HEK293 (cell line): Measurements from ENCODE around the gene ANO6.

ENCODE experiments used
- CTCF ChIA-PET: fragments of 350-600 bp; formaldehyde crosslinking; extraction: SDS; loops from one replicate; lab custom pipeline; 2021; ENCODE audit warnings: antibody characterized with exemption; lab: Yijun Ruan, JAX
- POLR2A ChIA-PET: fragments of 300-600 bp; formaldehyde crosslinking; extraction: SDS; loops from one replicate; lab custom pipeline; 2020; ENCODE audit warnings: antibody characterized with exemption, inconsistent platforms; lab: Yijun Ruan, JAX
- H3K27ac ChIP-seq: fragments of 200-500 bp; sonication (Bioruptor generic); 2 replicates; pipeline ENCODE4 v1.5.1; 2014; ENCODE audit warnings: low read depth, low read length, control low read depth, inconsistent platforms; ENCODE audit errors: extremely low read depth
- H3K36me3 ChIP-seq, 2 experiments: fragments of 200-500 bp in 1 of 2; sonication (Bioruptor generic) in 1 of 2; 1 replicate in 1 of 2; 2 replicates in 1 of 2; pipeline ENCODE4 v1.5.1; 2014 to 2017; ENCODE audit warnings: inconsistent platforms in 2 of 2, low read length in 2 of 2; ENCODE audit not compliant: control insufficient read depth in 2 of 2, insufficient read depth in 1 of 2
- H3K4me1 ChIP-seq: fragments of 200-500 bp; sonication (Bioruptor generic); 2 replicates; pipeline ENCODE4 v1.5.1; 2014; ENCODE audit warnings: mild to moderate bottlenecking, low read length, inconsistent platforms; ENCODE audit not compliant: control insufficient read depth, insufficient read depth
- H3K4me3 ChIP-seq: 2 replicates; pipeline ENCODE4 v1.5.1; 2011; ENCODE audit warnings: low read depth, mild to moderate bottlenecking, control low read depth, low read length, moderate library complexity
- H3K9me3 ChIP-seq: fragments of 200-500 bp; sonication (Bioruptor generic); 2 replicates; pipeline ENCODE4 v1.5.1; 2014; ENCODE audit warnings: low read depth, low read length, inconsistent platforms; ENCODE audit not compliant: control insufficient read depth, insufficient read depth
- BCL11B ChIP-seq: fragments of 450-650 bp; formaldehyde crosslinking; IDR thresholded peaks from 2 replicates; pipeline ENCODE4 v1.5.1; 2016; ENCODE audit warnings: low read depth, missing biosample characterization, missing genetic modification characterization
- FEZF1 ChIP-seq: fragments of 450-650 bp; formaldehyde crosslinking; IDR thresholded peaks from 2 replicates; pipeline ENCODE4 v1.5.1; 2016; ENCODE audit warnings: missing biosample characterization, missing genetic modification characterization
- INSM2 ChIP-seq: fragments of 450-650 bp; formaldehyde crosslinking; IDR thresholded peaks from 2 replicates; pipeline ENCODE4 v1.5.1; 2016; ENCODE audit warnings: missing biosample characterization, missing genetic modification characterization
- MZF1 ChIP-seq: fragments of 450-650 bp; formaldehyde crosslinking; IDR thresholded peaks from 2 replicates; pipeline ENCODE4 v1.5.1; 2017; ENCODE audit warnings: missing biosample characterization, missing genetic modification characterization, borderline replicate concordance
- TCF7L2 ChIP-seq: IDR thresholded peaks from 2 replicates; pipeline ENCODE4 v1.6.1; 2011; ENCODE audit warnings: low read depth, mild to moderate bottlenecking, inconsistent platforms, low read length, moderate library complexity, borderline replicate concordance
- ZBTB17 ChIP-seq: fragments of 450-650 bp; formaldehyde crosslinking; IDR thresholded peaks from 2 replicates; pipeline ENCODE4 v1.5.1; 2016; ENCODE audit warnings: missing biosample characterization, missing genetic modification characterization
- ZBTB48 ChIP-seq: fragments of 450-650 bp; formaldehyde crosslinking; IDR thresholded peaks from 2 replicates; pipeline ENCODE4 v1.5.1; 2016; ENCODE audit warnings: missing biosample characterization, missing genetic modification characterization
- ZIC2 ChIP-seq: fragments of 450-650 bp; formaldehyde crosslinking; IDR thresholded peaks from 2 replicates; pipeline ENCODE4 v1.5.1; 2016; ENCODE audit warnings: missing biosample characterization, missing genetic modification characterization
- ZNF140 ChIP-seq: fragments of 450-650 bp; formaldehyde crosslinking; IDR thresholded peaks from 2 replicates; pipeline ENCODE4 v1.5.1; 2016; ENCODE audit warnings: missing biosample characterization, missing genetic modification characterization
- ZNF175 ChIP-seq: fragments of 450-650 bp; formaldehyde crosslinking; IDR thresholded peaks from 2 replicates; pipeline ENCODE4 v1.5.1; 2016; ENCODE audit warnings: missing biosample characterization, missing genetic modification characterization
- ZNF202 ChIP-seq: fragments of 450-650 bp; formaldehyde crosslinking; IDR thresholded peaks from 2 replicates; pipeline ENCODE4 v1.5.1; 2016; ENCODE audit warnings: missing biosample characterization, missing genetic modification characterization, borderline replicate concordance
- ZNF211 ChIP-seq: fragments of 450-650 bp; formaldehyde crosslinking; IDR thresholded peaks from 2 replicates; pipeline ENCODE4 v1.5.1; 2016; ENCODE audit warnings: low read depth, missing biosample characterization, missing genetic modification characterization
- ZNF248 ChIP-seq: fragments of 450-650 bp; formaldehyde crosslinking; IDR thresholded peaks from 2 replicates; pipeline ENCODE4 v1.5.1; 2017; ENCODE audit warnings: missing biosample characterization, missing genetic modification characterization
- ZNF26 ChIP-seq: fragments of 450-650 bp; formaldehyde crosslinking; IDR thresholded peaks from 2 replicates; pipeline ENCODE4 v1.5.1; 2016; ENCODE audit warnings: missing biosample characterization, missing genetic modification characterization
- ZNF266 ChIP-seq: fragments of 450-650 bp; formaldehyde crosslinking; IDR thresholded peaks from 2 replicates; pipeline ENCODE4 v1.5.1; 2016; ENCODE audit warnings: missing biosample characterization, missing genetic modification characterization, low read depth
- ZNF433 ChIP-seq: fragments of 450-650 bp; formaldehyde crosslinking; IDR thresholded peaks from 2 replicates; pipeline ENCODE4 v1.5.1; 2016; ENCODE audit warnings: missing biosample characterization, missing genetic modification characterization, low read depth
- ZNF501 ChIP-seq: fragments of 450-650 bp; formaldehyde crosslinking; IDR thresholded peaks from 2 replicates; pipeline ENCODE4 v1.5.1; 2016; ENCODE audit warnings: missing biosample characterization, missing genetic modification characterization
- ZNF530 ChIP-seq: fragments of 450-650 bp; formaldehyde crosslinking; IDR thresholded peaks from 2 replicates; pipeline ENCODE4 v1.5.1; 2016; ENCODE audit warnings: low read depth, missing biosample characterization, missing genetic modification characterization
- ZNF654 ChIP-seq: fragments of 450-650 bp; formaldehyde crosslinking; IDR thresholded peaks from 2 replicates; pipeline ENCODE4 v1.5.1; 2016; ENCODE audit warnings: low read depth, missing biosample characterization, missing genetic modification characterization
- ZNF660 ChIP-seq: fragments of 450-650 bp; IDR thresholded peaks from 2 replicates; pipeline ENCODE4 v1.5.1; 2018; ENCODE audit warnings: missing biosample characterization, mild to moderate bottlenecking, missing genetic modification characterization
- ZNF768 ChIP-seq: fragments of 450-650 bp; formaldehyde crosslinking; IDR thresholded peaks from 2 replicates; pipeline ENCODE4 v1.5.1; 2018; ENCODE audit warnings: missing biosample characterization, mild to moderate bottlenecking, missing genetic modification characterization
- ZNF843 ChIP-seq: fragments of 450-650 bp; formaldehyde crosslinking; IDR thresholded peaks from 2 replicates; pipeline ENCODE4 v1.5.1; 2016; ENCODE audit warnings: missing biosample characterization, missing genetic modification characterization
- ZSCAN4 ChIP-seq: fragments of 450-650 bp; formaldehyde crosslinking; IDR thresholded peaks from 2 replicates; pipeline ENCODE4 v1.5.1; 2017; ENCODE audit warnings: missing biosample characterization, missing genetic modification characterization
- TF ChIP-seq, protein P1 (sequence below): fragments of 450-650 bp; formaldehyde crosslinking; IDR thresholded peaks from 2 replicates; pipeline ENCODE4 v1.5.1; 2016; ENCODE audit warnings: missing biosample characterization, missing genetic modification characterization, borderline replicate concordance

Gene ANO6

GRCh38 chr12:45294906-45295305 is 79.0 kb downstream of the ANO6 start:
- Histone ChIP-seq H3K4me1 (peaks cover 31% of the 10 kb centered on the region), H3K9me3 (no peaks in the 10 kb centered on the region), H3K36me3 (no peaks in the 10 kb centered on the region), H3K27ac (no peak overlapping the region), H3K4me3 (no peak overlapping the region)
- TF ChIP-seq, protein P1, sequence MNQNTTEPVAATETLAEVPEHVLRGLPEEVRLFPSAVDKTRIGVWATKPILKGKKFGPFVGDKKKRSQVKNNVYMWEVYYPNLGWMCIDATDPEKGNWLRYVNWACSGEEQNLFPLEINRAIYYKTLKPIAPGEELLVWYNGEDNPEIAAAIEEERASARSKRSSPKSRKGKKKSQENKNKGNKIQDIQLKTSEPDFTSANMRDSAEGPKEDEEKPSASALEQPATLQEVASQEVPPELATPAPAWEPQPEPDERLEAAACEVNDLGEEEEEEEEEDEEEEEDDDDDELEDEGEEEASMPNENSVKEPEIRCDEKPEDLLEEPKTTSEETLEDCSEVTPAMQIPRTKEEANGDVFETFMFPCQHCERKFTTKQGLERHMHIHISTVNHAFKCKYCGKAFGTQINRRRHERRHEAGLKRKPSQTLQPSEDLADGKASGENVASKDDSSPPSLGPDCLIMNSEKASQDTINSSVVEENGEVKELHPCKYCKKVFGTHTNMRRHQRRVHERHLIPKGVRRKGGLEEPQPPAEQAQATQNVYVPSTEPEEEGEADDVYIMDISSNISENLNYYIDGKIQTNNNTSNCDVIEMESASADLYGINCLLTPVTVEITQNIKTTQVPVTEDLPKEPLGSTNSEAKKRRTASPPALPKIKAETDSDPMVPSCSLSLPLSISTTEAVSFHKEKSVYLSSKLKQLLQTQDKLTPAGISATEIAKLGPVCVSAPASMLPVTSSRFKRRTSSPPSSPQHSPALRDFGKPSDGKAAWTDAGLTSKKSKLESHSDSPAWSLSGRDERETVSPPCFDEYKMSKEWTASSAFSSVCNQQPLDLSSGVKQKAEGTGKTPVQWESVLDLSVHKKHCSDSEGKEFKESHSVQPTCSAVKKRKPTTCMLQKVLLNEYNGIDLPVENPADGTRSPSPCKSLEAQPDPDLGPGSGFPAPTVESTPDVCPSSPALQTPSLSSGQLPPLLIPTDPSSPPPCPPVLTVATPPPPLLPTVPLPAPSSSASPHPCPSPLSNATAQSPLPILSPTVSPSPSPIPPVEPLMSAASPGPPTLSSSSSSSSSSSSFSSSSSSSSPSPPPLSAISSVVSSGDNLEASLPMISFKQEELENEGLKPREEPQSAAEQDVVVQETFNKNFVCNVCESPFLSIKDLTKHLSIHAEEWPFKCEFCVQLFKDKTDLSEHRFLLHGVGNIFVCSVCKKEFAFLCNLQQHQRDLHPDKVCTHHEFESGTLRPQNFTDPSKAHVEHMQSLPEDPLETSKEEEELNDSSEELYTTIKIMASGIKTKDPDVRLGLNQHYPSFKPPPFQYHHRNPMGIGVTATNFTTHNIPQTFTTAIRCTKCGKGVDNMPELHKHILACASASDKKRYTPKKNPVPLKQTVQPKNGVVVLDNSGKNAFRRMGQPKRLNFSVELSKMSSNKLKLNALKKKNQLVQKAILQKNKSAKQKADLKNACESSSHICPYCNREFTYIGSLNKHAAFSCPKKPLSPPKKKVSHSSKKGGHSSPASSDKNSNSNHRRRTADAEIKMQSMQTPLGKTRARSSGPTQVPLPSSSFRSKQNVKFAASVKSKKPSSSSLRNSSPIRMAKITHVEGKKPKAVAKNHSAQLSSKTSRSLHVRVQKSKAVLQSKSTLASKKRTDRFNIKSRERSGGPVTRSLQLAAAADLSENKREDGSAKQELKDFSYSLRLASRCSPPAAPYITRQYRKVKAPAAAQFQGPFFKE, result no peak
- TF ChIP-seq ZNF175 (no peak), TCF7L2 (no peak), ZSCAN4 (tag by site-specific recombination) (no peak), ZNF433 (tag by site-specific recombination) (no peak), ZNF26 (tag by site-specific recombination) (no peak)
- POLR2A ChIA-PET, result no interaction called here
- CTCF ChIA-PET, result interaction anchor here (0.6 to 0.7 kb wide), 2 partner anchors 10 to 249 kb away, joined by 3 to 5 read pairs; no protein-coding TSS in a partner anchor

DNA sequence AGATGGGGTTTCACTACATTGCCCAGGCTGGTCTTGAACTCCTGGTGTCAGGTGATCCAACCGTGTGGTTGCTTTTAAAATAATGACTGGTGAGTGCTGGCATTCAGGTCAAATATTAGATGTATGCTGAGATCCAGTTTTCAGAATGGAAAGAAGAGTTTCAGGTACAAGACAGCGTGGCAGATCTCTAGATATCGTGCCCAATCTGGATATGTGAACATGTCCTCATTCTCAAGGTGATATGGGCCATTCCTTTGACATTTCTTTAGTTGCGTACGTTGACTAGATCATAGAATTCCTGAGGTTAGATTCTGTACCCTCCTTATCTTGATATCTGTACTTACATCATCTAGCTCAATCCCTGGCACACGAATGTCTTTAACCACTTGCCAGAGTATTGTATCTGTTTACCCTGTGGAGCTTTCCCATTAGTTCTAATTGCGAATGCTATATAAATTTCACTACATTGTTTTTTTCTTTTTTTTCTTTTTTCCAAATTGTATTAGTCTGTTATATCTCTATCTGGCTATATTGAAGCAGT is 80.2 kb downstream of the ANO6 start:
- Histone ChIP-seq H3K27ac (no peak overlapping the region), H3K4me1 (peaks cover 31% of the 10 kb centered on the region), H3K4me3 (no peak overlapping the region), H3K36me3 (no peaks in the 10 kb centered on the region), H3K9me3 (no peaks in the 10 kb centered on the region)
- ChIA-PET POLR2A (no interaction called here), CTCF (interaction anchor here (0.6 to 0.7 kb wide), 2 partner anchors 8 to 92 kb away, joined by 3 to 4 read pairs; no protein-coding TSS in a partner anchor)
- TF ChIP-seq ZIC2 (tag by site-specific recombination) (no peak), ZNF248 (no peak), ZNF768 (tag by site-specific recombination) (no peak), ZNF202 (tag by site-specific recombination) (no peak), ZBTB17 (tag by site-specific recombination) (0 out of 2 replicates have a peak, but pooled peaks have one; percentile 21), ZNF660 (tag by site-specific recombination) (no peak), ZNF843 (peak; percentile 62), ZNF266 (tag by site-specific recombination) (no peak), ZNF501 (tag by site-specific recombination) (no peak), INSM2 (tag by site-specific recombination) (peak; percentile 68), FEZF1 (tag by site-specific recombination) (peak; percentile 18; the same call in 1 of the 2 replicates), BCL11B (tag by site-specific recombination) (no peak), ZNF140 (tag by site-specific recombination) (no peak), ZBTB48 (no peak), ZNF530 (tag by site-specific recombination) (no peak), ZNF654 (tag by site-specific recombination) (0 out of 2 replicates have a peak, but pooled peaks have one; percentile 18), ZNF211 (tag by site-specific recombination) (no peak), MZF1 (no peak)
